H1 (cell line): ENCODE data around the gene ATP7B. TPM values are rescaled to one million over a fixed set of nuclear protein-coding genes. Genes with fewer than 3 reads are reported as not detected.

Source experiments
- SP2 ChIP-seq: IDR thresholded peaks from 2 replicates; pipeline ENCODE4 v1.6.1; 2012; ENCODE audit warnings: mild to moderate bottlenecking, low read length, inconsistent platforms
- polyA plus RNA-seq, 7 experiments: library from polyadenylated mRNA; depleted of rRNA in 3 of 7; stranded (reverse) in 5 of 7; unstranded in 2 of 7; fragments of >200 nt in 5 of 7; fragments of 200-250 nt in 2 of 7; gene quantifications; 1 replicate in 5 of 7; 2 replicates in 1 of 7; 4 replicates in 1 of 7; pipeline versions ENCODE4 v1.2.1 to v1.2.3, GENCODE V29; 2011 to 2013; ENCODE audit warnings: missing spikeins in 2 of 7, mixed read lengths in 2 of 7
- total RNA-seq: library from RNA; stranded (reverse); fragmentation: NEBNext Ultra II Directional; extraction: Animal tissue kit (Norgen Biotek cat#: 25700); gene quantifications from 2 replicates; pipeline ENCODE4 v1.2.1, GENCODE V29; 2021

The ATP7B gene
- total and polyA plus RNA-seq, 2 of the 8 experiments (the other 6 are each of a cell fraction or from before 2014, with no cell fraction given): 4.1 to 9.2 TPM

DNA sequence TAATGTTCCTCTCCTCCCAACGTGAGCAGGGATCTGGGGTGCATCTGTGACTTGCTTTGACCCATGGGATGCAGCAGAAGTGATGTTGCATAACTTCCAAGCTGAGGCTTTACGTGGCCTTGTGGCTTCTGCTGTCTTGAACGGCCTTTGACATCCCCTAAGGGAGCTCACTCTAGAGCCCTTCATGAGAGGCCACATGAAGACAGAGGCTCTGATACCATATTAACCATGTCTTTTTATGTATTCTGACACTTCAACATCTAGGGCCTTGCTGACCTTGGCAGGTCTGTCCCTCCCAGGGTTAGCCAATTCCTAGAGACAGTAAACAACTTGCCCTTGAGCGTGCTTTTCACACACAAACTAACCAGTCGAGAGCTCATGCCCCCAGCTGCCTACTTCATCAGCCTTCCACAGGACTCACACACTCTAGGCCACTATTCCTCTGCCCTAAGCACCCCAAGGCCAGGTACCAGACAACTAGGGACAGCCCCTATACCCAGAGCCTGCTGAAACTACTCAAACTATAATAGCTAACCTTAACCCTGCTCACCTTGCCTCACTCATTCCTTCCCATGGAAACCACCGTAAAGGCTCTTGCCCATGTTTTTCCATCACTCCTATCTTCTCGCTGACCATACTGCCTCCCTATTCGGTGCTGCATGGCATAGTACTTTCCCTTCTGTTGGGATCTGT is 104.1 kb downstream of the ATP7B start (continued):
- TF ChIP-seq SP2: no peak
